K562 (cell line): ENCODE measurements around the gene CAPZA1. TPM values are rescaled to one million over a fixed set of nuclear protein-coding genes. Genes with fewer than 3 reads are reported as not detected.

ENCODE experiments used
- ETV1 ChIP-seq: fragments of 450-650 bp; conservative IDR thresholded peaks from 2 replicates; pipeline ENCODE4 v1.6.1; 2016; ENCODE audit warnings: missing genetic modification characterization, control low read depth, low read depth, missing compliant biosample characterization
- HDAC2 ChIP-seq: fragments of 450-650 bp; IDR thresholded peaks from 2 replicates; pipeline ENCODE4 v1.6.1; 2016; ENCODE audit warnings: mild to moderate bottlenecking
- NR2C1 ChIP-seq, 2 experiments: fragments of 450-650 bp; IDR thresholded peaks; 2 replicates each; pipeline ENCODE4 v1.6.1; 2017; ENCODE audit warnings: mild to moderate bottlenecking in 2 of 2, antibody characterized with exemption in 1 of 2, inconsistent platforms in 1 of 2, missing compliant biosample characterization in 1 of 2, missing genetic modification characterization in 1 of 2
- PHF20 ChIP-seq: fragments of 450-650 bp; IDR thresholded peaks from 2 replicates; pipeline ENCODE4 v1.6.1; 2018; ENCODE audit not compliant: partially characterized antibody
- SMAD1 ChIP-seq: fragments of 150-350 bp; IDR thresholded peaks from 2 replicates; pipeline ENCODE4 v1.6.1; 2014; ENCODE audit warnings: low read length, low read depth; ENCODE audit not compliant: partially characterized antibody
- polyA plus RNA-seq, 8 experiments: library from polyadenylated mRNA; depleted of rRNA in 4 of 8; stranded (reverse) in 5 of 8; unstranded in 3 of 8; fragments of >200 nt; fragmentation: Nextera tagmentation in 2 of 8; fragmentation: Illumina TruSeq in 1 of 8; extraction: Ambion mirVana in 2 of 8; extraction: Trizol in 1 of 8; gene quantifications; 2 replicates each; pipeline versions ENCODE4 v1.2.1 to v1.2.3, GENCODE V29; 2011 to 2014; ENCODE audit warnings: inconsistent platforms in 1 of 8, missing spikeins in 1 of 8
- total RNA-seq, 7 experiments: library from RNA; depleted of rRNA in 6 of 7; stranded (reverse); fragments of >200 nt in 6 of 7; fragmentation: Illumina TruSeq in 2 of 7; extraction: Trizol in 2 of 7; gene quantifications; 2 replicates each; pipeline versions ENCODE4 v1.2.1 to v1.2.3, GENCODE V29; 2011 to 2021; ENCODE audit warnings: low replicate concordance in 1 of 7
- TF ChIP-seq, protein P1 (sequence below): sonication (generic); formaldehyde crosslinking; IDR thresholded peaks from 2 replicates; pipeline ENCODE4 v1.8.1; 2023; ENCODE audit warnings: missing genetic modification reagents, mild to moderate bottlenecking, borderline replicate concordance
- TF ChIP-seq, protein P2 (sequence below): fragments of 450-650 bp; formaldehyde crosslinking; IDR thresholded peaks from 2 replicates; pipeline ENCODE4 v1.4.0; 2020; ENCODE audit warnings: mild to moderate bottlenecking, moderate library complexity
- TF ChIP-seq, protein P3 (sequence below): sonication (generic); formaldehyde crosslinking; IDR thresholded peaks from 2 replicates; pipeline ENCODE4 v1.8.0; 2022; ENCODE audit warnings: mild to moderate bottlenecking, missing genetic modification reagents

CAPZA1 gene
- total and polyA plus RNA-seq, 9 of the 15 experiments (the other 6 are each of a cell fraction or from before 2014, with no cell fraction given): 237 to 1,020 (median 306) TPM

DNA sequence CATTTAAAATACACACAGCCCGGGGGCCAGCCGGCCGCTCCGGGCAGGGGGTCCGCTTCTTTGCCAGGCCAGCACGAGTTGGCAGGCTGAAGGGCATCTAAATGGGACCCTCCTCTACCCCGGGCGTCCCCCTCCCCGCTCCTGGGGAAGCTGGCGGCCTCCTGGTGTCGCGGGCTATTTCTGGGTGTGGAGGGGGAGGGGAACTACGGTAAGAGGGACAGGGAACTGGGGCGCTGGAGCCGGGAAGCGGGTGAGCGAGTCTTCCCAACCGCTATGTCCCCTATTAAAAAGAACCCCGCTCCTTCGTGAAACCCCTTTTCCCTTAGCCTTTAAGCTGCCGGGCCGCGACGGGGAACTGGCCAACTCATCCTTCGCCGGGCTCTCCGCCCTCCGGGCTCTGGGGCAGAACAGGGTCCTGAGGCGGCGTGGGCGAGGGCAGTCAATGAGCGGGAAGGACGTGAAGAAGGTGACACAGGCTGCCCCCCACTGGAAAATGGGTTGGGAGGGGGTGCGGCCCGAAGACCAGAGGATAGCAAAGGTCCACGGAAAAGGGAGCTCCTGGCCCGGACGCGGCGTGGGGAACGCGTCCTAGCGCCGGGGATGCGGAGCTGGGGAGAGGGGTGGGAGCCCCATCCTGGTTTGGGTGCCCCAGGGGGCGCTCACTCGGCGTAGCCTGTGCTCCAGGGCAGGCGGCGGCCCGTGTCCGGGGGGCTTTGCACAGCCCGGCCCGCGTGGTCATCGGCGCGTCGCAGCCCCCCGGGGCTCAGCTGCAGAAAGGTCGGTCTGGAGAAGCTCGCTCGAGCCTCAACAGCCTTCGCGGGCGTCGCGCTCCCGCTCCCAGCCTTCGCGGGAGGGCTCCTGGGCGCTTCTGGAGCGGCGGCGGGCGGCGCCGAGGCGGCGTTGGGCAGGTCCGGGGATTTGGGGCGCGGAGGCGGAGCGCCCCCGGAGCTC is 95.0 kb downstream of the CAPZA1 start (continued):
- TF ChIP-seq, protein P1, sequence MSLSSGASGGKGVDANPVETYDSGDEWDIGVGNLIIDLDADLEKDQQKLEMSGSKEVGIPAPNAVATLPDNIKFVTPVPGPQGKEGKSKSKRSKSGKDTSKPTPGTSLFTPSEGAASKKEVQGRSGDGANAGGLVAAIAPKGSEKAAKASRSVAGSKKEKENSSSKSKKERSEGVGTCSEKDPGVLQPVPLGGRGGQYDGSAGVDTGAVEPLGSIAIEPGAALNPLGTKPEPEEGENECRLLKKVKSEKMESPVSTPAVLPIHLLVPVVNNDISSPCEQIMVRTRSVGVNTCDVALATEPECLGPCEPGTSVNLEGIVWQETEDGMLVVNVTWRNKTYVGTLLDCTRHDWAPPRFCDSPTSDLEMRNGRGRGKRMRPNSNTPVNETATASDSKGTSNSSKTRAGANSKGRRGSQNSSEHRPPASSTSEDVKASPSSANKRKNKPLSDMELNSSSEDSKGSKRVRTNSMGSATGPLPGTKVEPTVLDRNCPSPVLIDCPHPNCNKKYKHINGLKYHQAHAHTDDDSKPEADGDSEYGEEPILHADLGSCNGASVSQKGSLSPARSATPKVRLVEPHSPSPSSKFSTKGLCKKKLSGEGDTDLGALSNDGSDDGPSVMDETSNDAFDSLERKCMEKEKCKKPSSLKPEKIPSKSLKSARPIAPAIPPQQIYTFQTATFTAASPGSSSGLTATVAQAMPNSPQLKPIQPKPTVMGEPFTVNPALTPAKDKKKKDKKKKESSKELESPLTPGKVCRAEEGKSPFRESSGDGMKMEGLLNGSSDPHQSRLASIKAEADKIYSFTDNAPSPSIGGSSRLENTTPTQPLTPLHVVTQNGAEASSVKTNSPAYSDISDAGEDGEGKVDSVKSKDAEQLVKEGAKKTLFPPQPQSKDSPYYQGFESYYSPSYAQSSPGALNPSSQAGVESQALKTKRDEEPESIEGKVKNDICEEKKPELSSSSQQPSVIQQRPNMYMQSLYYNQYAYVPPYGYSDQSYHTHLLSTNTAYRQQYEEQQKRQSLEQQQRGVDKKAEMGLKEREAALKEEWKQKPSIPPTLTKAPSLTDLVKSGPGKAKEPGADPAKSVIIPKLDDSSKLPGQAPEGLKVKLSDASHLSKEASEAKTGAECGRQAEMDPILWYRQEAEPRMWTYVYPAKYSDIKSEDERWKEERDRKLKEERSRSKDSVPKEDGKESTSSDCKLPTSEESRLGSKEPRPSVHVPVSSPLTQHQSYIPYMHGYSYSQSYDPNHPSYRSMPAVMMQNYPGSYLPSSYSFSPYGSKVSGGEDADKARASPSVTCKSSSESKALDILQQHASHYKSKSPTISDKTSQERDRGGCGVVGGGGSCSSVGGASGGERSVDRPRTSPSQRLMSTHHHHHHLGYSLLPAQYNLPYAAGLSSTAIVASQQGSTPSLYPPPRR (CRISPR knock-in tag): no peak
- no peak for TF ChIP-seq HDAC2
- TF ChIP-seq, protein P2, sequence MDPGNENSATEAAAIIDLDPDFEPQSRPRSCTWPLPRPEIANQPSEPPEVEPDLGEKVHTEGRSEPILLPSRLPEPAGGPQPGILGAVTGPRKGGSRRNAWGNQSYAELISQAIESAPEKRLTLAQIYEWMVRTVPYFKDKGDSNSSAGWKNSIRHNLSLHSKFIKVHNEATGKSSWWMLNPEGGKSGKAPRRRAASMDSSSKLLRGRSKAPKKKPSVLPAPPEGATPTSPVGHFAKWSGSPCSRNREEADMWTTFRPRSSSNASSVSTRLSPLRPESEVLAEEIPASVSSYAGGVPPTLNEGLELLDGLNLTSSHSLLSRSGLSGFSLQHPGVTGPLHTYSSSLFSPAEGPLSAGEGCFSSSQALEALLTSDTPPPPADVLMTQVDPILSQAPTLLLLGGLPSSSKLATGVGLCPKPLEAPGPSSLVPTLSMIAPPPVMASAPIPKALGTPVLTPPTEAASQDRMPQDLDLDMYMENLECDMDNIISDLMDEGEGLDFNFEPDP (CRISPR knock-in tag): no peak; the same call in 1 of the 2 replicates
- TF ChIP-seq, protein P3, sequence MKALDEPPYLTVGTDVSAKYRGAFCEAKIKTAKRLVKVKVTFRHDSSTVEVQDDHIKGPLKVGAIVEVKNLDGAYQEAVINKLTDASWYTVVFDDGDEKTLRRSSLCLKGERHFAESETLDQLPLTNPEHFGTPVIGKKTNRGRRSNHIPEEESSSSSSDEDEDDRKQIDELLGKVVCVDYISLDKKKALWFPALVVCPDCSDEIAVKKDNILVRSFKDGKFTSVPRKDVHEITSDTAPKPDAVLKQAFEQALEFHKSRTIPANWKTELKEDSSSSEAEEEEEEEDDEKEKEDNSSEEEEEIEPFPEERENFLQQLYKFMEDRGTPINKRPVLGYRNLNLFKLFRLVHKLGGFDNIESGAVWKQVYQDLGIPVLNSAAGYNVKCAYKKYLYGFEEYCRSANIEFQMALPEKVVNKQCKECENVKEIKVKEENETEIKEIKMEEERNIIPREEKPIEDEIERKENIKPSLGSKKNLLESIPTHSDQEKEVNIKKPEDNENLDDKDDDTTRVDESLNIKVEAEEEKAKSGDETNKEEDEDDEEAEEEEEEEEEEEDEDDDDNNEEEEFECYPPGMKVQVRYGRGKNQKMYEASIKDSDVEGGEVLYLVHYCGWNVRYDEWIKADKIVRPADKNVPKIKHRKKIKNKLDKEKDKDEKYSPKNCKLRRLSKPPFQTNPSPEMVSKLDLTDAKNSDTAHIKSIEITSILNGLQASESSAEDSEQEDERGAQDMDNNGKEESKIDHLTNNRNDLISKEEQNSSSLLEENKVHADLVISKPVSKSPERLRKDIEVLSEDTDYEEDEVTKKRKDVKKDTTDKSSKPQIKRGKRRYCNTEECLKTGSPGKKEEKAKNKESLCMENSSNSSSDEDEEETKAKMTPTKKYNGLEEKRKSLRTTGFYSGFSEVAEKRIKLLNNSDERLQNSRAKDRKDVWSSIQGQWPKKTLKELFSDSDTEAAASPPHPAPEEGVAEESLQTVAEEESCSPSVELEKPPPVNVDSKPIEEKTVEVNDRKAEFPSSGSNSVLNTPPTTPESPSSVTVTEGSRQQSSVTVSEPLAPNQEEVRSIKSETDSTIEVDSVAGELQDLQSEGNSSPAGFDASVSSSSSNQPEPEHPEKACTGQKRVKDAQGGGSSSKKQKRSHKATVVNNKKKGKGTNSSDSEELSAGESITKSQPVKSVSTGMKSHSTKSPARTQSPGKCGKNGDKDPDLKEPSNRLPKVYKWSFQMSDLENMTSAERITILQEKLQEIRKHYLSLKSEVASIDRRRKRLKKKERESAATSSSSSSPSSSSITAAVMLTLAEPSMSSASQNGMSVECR (CRISPR knock-in tag): peak; percentile 20; the same call in 1 of the 2 replicates
- peak; percentile 18 for TF ChIP-seq PHF20
- no peak for TF ChIP-seq ETV1
- peak; percentile 7 for TF ChIP-seq SMAD1
- no peak for TF ChIP-seq NR2C1 (IDR thresholded peaks at IDR 0.05)
- TF ChIP-seq NR2C1 (tag; IDR thresholded peaks at IDR 0.05): no peak
